ENCODE results near the gene PPARG. TPM values are rescaled to one million over a fixed set of nuclear protein-coding genes. Genes with fewer than 3 reads are reported as not detected.

The PPARG gene
- total and polyA plus RNA-seq, 2 of the 13 experiments (the other 11 are each of a cell fraction or from before 2014, with no cell fraction given) = 13.9 to 58.3 TPM

DNA sequence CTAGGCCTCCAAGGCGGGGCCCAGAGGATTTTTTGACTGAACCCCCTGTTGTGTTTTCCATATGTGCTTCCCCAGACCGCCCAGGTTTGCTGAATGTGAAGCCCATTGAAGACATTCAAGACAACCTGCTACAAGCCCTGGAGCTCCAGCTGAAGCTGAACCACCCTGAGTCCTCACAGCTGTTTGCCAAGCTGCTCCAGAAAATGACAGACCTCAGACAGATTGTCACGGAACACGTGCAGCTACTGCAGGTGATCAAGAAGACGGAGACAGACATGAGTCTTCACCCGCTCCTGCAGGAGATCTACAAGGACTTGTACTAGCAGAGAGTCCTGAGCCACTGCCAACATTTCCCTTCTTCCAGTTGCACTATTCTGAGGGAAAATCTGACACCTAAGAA lies 145.0 kb downstream of the PPARG start:
- Histone ChIP-seq H3K36me3 (replicated peaks in 1 of 2; ENCODE audit: control insufficient read depth in 1 of 2, insufficient read depth in 2 of 2, low read length in 2 of 2) (peaks cover 1 to 9% of the 10 kb centered on the region in 2 experiments; a peak in 2 of 5 replicates), H3K4me3 (replicated peaks in 1 of 3; ENCODE audit: insufficient read depth in 1 of 3, low read depth in 2 of 3, low read length in 3 of 3) (no peak overlapping the region), H3K27ac (ENCODE audit: extremely low read length, insufficient read depth, low read length) (no peak overlapping the region), H3K27me3 (ENCODE audit: control insufficient read depth in 1 of 2, insufficient read depth in 2 of 2, low read length in 2 of 2) (no peaks in the 10 kb centered on the region), H3K79me2 (ENCODE audit: insufficient read depth, low read length) (no peaks in the 10 kb centered on the region), H3K9ac (ENCODE audit: insufficient read depth, low read depth, low read length) (no peak overlapping the region), H4K20me1 (ENCODE audit: insufficient read depth, low read length) (no peaks in the 10 kb centered on the region), H2AFZ (ENCODE audit: low read length) (no peak overlapping the region), H3K4me2 (ENCODE audit: low read depth, low read length) (no peak overlapping the region), H3K4me1 (ENCODE audit: insufficient read depth, low read length) (peaks cover 18% of the 10 kb centered on the region), H3K9me3 (ENCODE audit: low read length) (no peaks in the 10 kb centered on the region)
- no TSS peak for BruUV-seq (replicated peaks)
- in situ Hi-C loops (cut with HindIII; ENCODE audit: extremely low pct_ligation_motif_present, low pct_unique_long_range_greater_than_20kb) (no loop called here), intact Hi-C loops (cut with micrococcal nuclease; ENCODE audit: unreplicated experiment) (no loop called here)
- ATAC-seq (no peak), DNase-seq (ENCODE audit: low spot score) (no peak), FAIRE-seq (no peak)
- WGBS (ENCODE audit: low lambda C conversion rate) = 95% methylated on average over 6 of the region's 6 CpGs
- no peak for TF ChIP-seq ZNF260 (CRISPR knock-in tag; IDR thresholded peaks at IDR 0.05; ENCODE audit: borderline replicate concordance, low read depth)
- TF ChIP-seq, protein P1, sequence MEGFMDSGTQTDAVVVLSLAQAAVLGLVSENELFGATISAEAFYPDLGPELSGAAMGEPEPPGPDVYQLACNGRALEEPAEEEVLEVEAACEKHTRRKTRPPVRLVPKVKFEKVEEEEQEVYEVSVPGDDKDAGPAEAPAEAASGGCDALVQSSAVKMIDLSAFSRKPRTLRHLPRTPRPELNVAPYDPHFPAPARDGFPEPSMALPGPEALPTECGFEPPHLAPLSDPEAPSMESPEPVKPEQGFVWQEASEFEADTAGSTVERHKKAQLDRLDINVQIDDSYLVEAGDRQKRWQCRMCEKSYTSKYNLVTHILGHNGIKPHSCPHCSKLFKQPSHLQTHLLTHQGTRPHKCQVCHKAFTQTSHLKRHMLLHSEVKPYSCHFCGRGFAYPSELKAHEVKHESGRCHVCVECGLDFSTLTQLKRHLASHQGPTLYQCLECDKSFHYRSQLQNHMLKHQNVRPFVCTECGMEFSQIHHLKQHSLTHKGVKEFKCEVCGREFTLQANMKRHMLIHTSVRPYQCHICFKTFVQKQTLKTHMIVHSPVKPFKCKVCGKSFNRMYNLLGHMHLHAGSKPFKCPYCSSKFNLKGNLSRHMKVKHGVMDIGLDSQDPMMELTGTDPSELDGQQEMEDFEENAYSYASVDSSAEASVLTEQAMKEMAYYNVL (CRISPR knock-in tag; IDR thresholded peaks at IDR 0.05; ENCODE audit: borderline replicate concordance) = no peak
- TF ChIP-seq ZNF619 (CRISPR knock-in tag; IDR thresholded peaks at IDR 0.05) = no peak
- no peak for TF ChIP-seq ZNF350 (CRISPR knock-in tag; IDR thresholded peaks at IDR 0.05; ENCODE audit: borderline replicate concordance, low read depth)
- TF ChIP-seq ZNF558 (CRISPR knock-in tag; IDR thresholded peaks at IDR 0.05; ENCODE audit: borderline replicate concordance) = no peak
- TF ChIP-seq MIER2 (CRISPR knock-in tag; IDR thresholded peaks at IDR 0.05) = no peak
- TF ChIP-seq TBL1XR1 (IDR thresholded peaks at IDR 0.05; ENCODE audit: borderline replicate concordance, low read length, partially characterized antibody) = no peak
- TF ChIP-seq TBX2 (CRISPR knock-in tag; IDR thresholded peaks at IDR 0.05; ENCODE audit: borderline replicate concordance) = no peak
- no peak for TF ChIP-seq AGO1 (IDR thresholded peaks at IDR 0.05; ENCODE audit: low read depth, low read length, poor library complexity, severe bottlenecking)
- no peak for TF ChIP-seq ZNF773 (CRISPR knock-in tag; IDR thresholded peaks at IDR 0.05; ENCODE audit: borderline replicate concordance)
- no peak for TF ChIP-seq ZNF816 (CRISPR knock-in tag; IDR thresholded peaks at IDR 0.05; ENCODE audit: borderline replicate concordance)
- POLR2A ChIA-PET = interaction anchor here (1.0 kb wide), 1 partner anchor 50 kb away, joined by 3 read pairs; the partner anchor contains the start of gene TSEN2
- CTCF ChIA-PET (ENCODE audit: low intra/inter-chr PET ratio, low total read pairs) = no interaction called here

Measured in HepG2 (cell line).